Fibroblast of lung (primary cell): Measurements from ENCODE around the gene LTBP1. TPM values are rescaled to one million over a fixed set of nuclear protein-coding genes. Genes with fewer than 3 reads are reported as not detected.

ENCODE experiments used
- DNase-seq, 2 donors: peaks; one replicate each; pipeline versions ENCODE4 v3.0.0 to v3.0.0-alpha.2; 2010; ENCODE audit warnings: low read depth in 2 of 2
- H2AFZ ChIP-seq: 2 replicates; pipeline ENCODE4 v1.5.1; 2012; ENCODE audit warnings: low read length, control low read depth, inconsistent platforms
- H3K27ac ChIP-seq: 2 replicates; pipeline ENCODE4 v1.5.1; 2011; ENCODE audit warnings: low read length, control low read depth; ENCODE audit not compliant: insufficient read depth
- H3K27me3 ChIP-seq: 2 replicates; pipeline ENCODE4 v1.5.1; 2011; ENCODE audit warnings: mild to moderate bottlenecking, low read length; ENCODE audit not compliant: control insufficient read depth, insufficient read depth
- H3K36me3 ChIP-seq: 2 replicates; pipeline ENCODE4 v1.5.1; 2011; ENCODE audit warnings: low read length; ENCODE audit not compliant: control insufficient read depth, insufficient read depth
- H3K4me1 ChIP-seq: 2 replicates; pipeline ENCODE4 v1.5.1; 2011; ENCODE audit warnings: low read length; ENCODE audit not compliant: control insufficient read depth, insufficient read depth; ENCODE audit errors: extremely low read depth
- H3K4me2 ChIP-seq: 2 replicates; pipeline ENCODE4 v1.5.1; 2011; ENCODE audit warnings: low read length, control low read depth; ENCODE audit not compliant: insufficient read depth; ENCODE audit errors: extremely low read depth
- H3K4me3 ChIP-seq, 4 experiments: fragments of 200-600 bp in 1 of 4; sonication (generic) in 1 of 4; replicated peaks in 1 of 4; 2 replicates each; pipeline ENCODE4 v1.5.1; 2011 to 2016; ENCODE audit warnings: low read length in 4 of 4, low read depth in 3 of 4, mild to moderate bottlenecking in 3 of 4, control low read depth in 2 of 4, inconsistent platforms in 1 of 4, mixed read lengths in 1 of 4; ENCODE audit not compliant: insufficient read depth in 1 of 4; ENCODE audit errors: control extremely low read depth in 1 of 4
- H3K79me2 ChIP-seq: 2 replicates; pipeline ENCODE4 v1.5.1; 2012; ENCODE audit warnings: mild to moderate bottlenecking, low read length, inconsistent platforms; ENCODE audit not compliant: control insufficient read depth, insufficient read depth
- H3K9ac ChIP-seq: 2 replicates; pipeline ENCODE4 v1.5.1; 2011; ENCODE audit warnings: mild to moderate bottlenecking, low read length, control low read depth; ENCODE audit not compliant: insufficient read depth
- H3K9me3 ChIP-seq: 2 replicates; pipeline ENCODE4 v1.5.1; 2012; ENCODE audit warnings: low read depth, low read length; ENCODE audit not compliant: control insufficient read depth, insufficient read depth
- H4K20me1 ChIP-seq: 2 replicates; pipeline ENCODE4 v1.5.1; 2011; ENCODE audit warnings: low read length; ENCODE audit not compliant: control insufficient read depth, insufficient read depth; ENCODE audit errors: extremely low read depth
- EZH2 ChIP-seq: IDR thresholded peaks from 2 replicates; pipeline ENCODE4 v1.5.1; 2012; ENCODE audit warnings: low read length, control low read depth, mild to moderate bottlenecking; ENCODE audit errors: missing control alignments
- polyA plus RNA-seq, 2 donors: library from polyadenylated mRNA; depleted of rRNA in 1 of 2; stranded (reverse) in 1 of 2; unstranded in 1 of 2; fragments of >200 nt; gene quantifications; 2 replicates each; pipeline ENCODE4 v1.2.1, GENCODE V29; 2011 to 2012; ENCODE audit warnings: missing spikeins in 1 of 2
- total RNA-seq: library from RNA; depleted of rRNA; stranded (reverse); fragments of >200 nt; gene quantifications from 2 replicates; pipeline ENCODE4 v1.2.1, GENCODE V29; 2014
- TF ChIP-seq, protein P1 (sequence below), 2 donors: IDR thresholded peaks in 1 of 2; conservative IDR thresholded peaks in 1 of 2; 1 replicate in 1 of 2; 2 replicates in 1 of 2; pipeline ENCODE4 v1.5.1; 2011 to 2012; ENCODE audit warnings: low read length in 2 of 2, control low read depth in 1 of 2, inconsistent platforms in 1 of 2, low read depth in 1 of 2, mild to moderate bottlenecking in 1 of 2

LTBP1 gene
- total and polyA plus RNA-seq, 2 donors (not counting 1 experiment from before 2014, with no cell fraction given), result 254 to 324 TPM

DNA sequence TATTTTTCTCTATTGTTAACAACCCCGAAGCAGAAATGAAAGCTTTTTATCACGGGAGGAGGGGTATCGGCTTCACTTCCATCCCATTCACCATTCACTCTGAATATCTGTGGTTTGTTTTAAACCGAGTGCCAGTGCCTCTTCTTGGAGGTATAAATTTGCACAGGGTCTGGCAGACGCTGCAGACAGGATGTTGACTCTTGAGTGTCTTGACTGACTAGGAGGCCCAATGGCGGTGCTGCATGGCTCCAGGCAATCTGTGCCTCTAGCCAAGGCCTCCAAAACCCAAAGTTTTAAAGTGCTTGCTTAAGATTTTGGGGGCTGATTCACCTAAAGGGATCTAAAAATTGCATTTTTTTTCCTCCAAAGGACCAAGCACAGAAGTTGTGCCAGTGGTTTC, 183.8 kb downstream of the LTBP1 start:
- TF ChIP-seq EZH2, result no peak
- TF ChIP-seq, protein P1, sequence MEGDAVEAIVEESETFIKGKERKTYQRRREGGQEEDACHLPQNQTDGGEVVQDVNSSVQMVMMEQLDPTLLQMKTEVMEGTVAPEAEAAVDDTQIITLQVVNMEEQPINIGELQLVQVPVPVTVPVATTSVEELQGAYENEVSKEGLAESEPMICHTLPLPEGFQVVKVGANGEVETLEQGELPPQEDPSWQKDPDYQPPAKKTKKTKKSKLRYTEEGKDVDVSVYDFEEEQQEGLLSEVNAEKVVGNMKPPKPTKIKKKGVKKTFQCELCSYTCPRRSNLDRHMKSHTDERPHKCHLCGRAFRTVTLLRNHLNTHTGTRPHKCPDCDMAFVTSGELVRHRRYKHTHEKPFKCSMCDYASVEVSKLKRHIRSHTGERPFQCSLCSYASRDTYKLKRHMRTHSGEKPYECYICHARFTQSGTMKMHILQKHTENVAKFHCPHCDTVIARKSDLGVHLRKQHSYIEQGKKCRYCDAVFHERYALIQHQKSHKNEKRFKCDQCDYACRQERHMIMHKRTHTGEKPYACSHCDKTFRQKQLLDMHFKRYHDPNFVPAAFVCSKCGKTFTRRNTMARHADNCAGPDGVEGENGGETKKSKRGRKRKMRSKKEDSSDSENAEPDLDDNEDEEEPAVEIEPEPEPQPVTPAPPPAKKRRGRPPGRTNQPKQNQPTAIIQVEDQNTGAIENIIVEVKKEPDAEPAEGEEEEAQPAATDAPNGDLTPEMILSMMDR (conservative IDR thresholded peaks at IDR 0.05 in 1 of 2, IDR thresholded peaks at IDR 0.05 in 1 of 2; ENCODE audit: low read depth in 1 of 2, low read length in 2 of 2), result no peak
- peaks cover 17% of the 10 kb centered on the region for H3K4me1 ChIP-seq
- no peak overlapping the region for H2AFZ ChIP-seq
- no peaks in the 10 kb centered on the region for H3K9me3 ChIP-seq
- no peak overlapping the region for H3K9ac ChIP-seq
- peaks cover 6% of the 10 kb centered on the region for H3K79me2 ChIP-seq
- no peaks in the 10 kb centered on the region for H4K20me1 ChIP-seq
- no peaks in the 10 kb centered on the region for H3K27me3 ChIP-seq
- no peak for DNase-seq
- H3K4me2 ChIP-seq, result no peak overlapping the region
- no peak overlapping the region for H3K27ac ChIP-seq
- no peak overlapping the region for H3K4me3 ChIP-seq
- H3K36me3 ChIP-seq, result no peaks in the 10 kb centered on the region

DNA sequence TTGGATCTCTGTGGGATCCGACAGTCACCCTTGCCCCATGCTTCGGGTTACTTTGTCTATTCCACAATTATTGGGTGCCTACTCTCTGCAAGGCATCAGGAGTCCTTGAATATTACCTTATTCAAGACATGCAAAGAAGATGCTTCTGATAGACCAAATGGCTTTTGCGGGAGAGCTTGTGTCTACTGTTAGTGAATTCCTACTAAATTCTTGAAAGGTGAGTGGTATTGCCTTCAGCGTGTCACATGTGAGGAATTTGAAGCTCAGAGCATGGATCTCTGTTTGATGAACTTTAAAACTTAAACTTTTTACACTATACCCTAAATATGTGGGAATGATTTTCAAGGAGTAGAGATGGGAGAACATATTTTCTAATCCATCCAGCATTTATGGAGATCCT, 184.4 kb downstream of the LTBP1 start:
- Histone ChIP-seq H3K4me1 (peaks cover 17% of the 10 kb centered on the region), H3K4me2 (peak overlapping the region; percentile 4)
- DNase-seq, result peak in 1 of 2 donors; percentile 76

DNA sequence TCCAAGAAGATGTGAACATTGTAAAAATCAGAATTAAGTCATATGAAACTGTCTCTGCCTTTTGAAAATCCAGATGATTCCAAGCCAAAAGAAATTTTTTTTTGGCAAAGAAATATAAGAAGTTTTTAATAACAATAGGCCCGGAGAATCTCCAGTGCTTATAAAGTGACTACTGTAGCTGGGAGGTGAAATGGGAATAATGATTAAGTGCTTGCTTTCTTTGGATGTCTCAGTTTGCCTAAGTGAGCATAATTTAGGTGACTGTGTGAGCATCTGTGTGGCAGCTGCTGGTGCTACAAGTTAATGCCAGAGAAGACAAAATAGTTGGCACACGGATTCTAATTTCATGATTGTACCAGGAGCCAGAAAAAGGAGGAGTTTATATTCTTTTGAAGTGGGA, 185.0 kb downstream of the LTBP1 start:
- Histone ChIP-seq H3K9ac (no peak overlapping the region), H3K4me3 (no peak overlapping the region), H4K20me1 (no peaks in the 10 kb centered on the region), H3K4me1 (peaks cover 17% of the 10 kb centered on the region), H3K9me3 (no peaks in the 10 kb centered on the region), H3K79me2 (peaks cover 18% of the 10 kb centered on the region), H3K4me2 (no peak overlapping the region), H3K27me3 (no peaks in the 10 kb centered on the region), H3K36me3 (no peaks in the 10 kb centered on the region), H3K27ac (no peak overlapping the region), H2AFZ (no peak overlapping the region)
- DNase-seq, result peak in 1 of 2 donors; percentile 26
- TF ChIP-seq, protein P1 (conservative IDR thresholded peaks at IDR 0.05 in 1 of 2, IDR thresholded peaks at IDR 0.05 in 1 of 2; ENCODE audit: low read depth in 1 of 2, low read length in 2 of 2), result no peak
- TF ChIP-seq EZH2, result no peak

More for the DNA sequence above, 184.4 kb downstream of the LTBP1 start:
- Histone ChIP-seq H3K9ac (no peak overlapping the region), H3K9me3 (no peaks in the 10 kb centered on the region), H4K20me1 (no peaks in the 10 kb centered on the region), H3K79me2 (peaks cover 12% of the 10 kb centered on the region), H3K4me3 (no peak overlapping the region), H3K36me3 (no peaks in the 10 kb centered on the region), H2AFZ (no peak overlapping the region), H3K27ac (no peak overlapping the region), H3K27me3 (no peaks in the 10 kb centered on the region)
- no peak for TF ChIP-seq EZH2
- TF ChIP-seq, protein P1 (conservative IDR thresholded peaks at IDR 0.05 in 1 of 2, IDR thresholded peaks at IDR 0.05 in 1 of 2; ENCODE audit: low read depth in 1 of 2, low read length in 2 of 2), result no peak
